ENCODE results near the gene SLC7A10.
"Not testable (repeated sequence)": the region's sequence is repeated elsewhere in the genome, so short reads cannot be mapped to it uniquely, and the experiment has no call there.

The SLC7A10 gene

GRCh38 chr19:33238481-33239149 lies 13.0 kb upstream of the SLC7A10 start:
- DNase-seq (ENCODE audit: low spot score) = no peak

- DNase-seq (ENCODE audit: low spot score) = no peak
Measured at GRCh38 chr19:33236696-33237390, 11.2 kb upstream of the SLC7A10 start.

- no peak for DNase-seq (ENCODE audit: low spot score)
Measured at GRCh38 chr19:33235996-33236350, 10.3 kb upstream of the SLC7A10 start.

GRCh38 chr19:33235269-33235995 lies 9.8 kb upstream of the SLC7A10 start:
- DNase-seq (ENCODE audit: low spot score) = peak; percentile 75

- DNase-seq (ENCODE audit: low spot score) = no peak
Measured at GRCh38 chr19:33234736-33235135, 9.1 kb upstream of the SLC7A10 start.

- no peak for DNase-seq (ENCODE audit: low spot score)
Measured at GRCh38 chr19:33234092-33234491, 8.4 kb upstream of the SLC7A10 start.

- no peak for DNase-seq (ENCODE audit: low spot score)
Measured at GRCh38 chr19:33233056-33233873, 7.6 kb upstream of the SLC7A10 start.

GRCh38 chr19:33232656-33233055 lies 7.0 kb upstream of the SLC7A10 start:
- DNase-seq (ENCODE audit: low spot score) = no peak

GRCh38 chr19:33231511-33231910 lies 5.9 kb upstream of the SLC7A10 start:
- DNase-seq (ENCODE audit: low spot score) = no peak

GRCh38 chr19:33229962-33230361 lies 4.3 kb upstream of the SLC7A10 start:
- DNase-seq (ENCODE audit: low spot score) = no peak

GRCh38 chr19:33227870-33228599 lies 2.4 kb upstream of the SLC7A10 start:
- DNase-seq (ENCODE audit: low spot score) = no peak

GRCh38 chr19:33227242-33227650 lies 1.6 kb upstream of the SLC7A10 start:
- DNase-seq (ENCODE audit: low spot score) = no peak

GRCh38 chr19:33226550-33227241 lies 1.0 kb upstream of the SLC7A10 start:
- no peak for DNase-seq (ENCODE audit: low spot score)

- DNase-seq (ENCODE audit: low spot score) = no peak
Measured at GRCh38 chr19:33224694-33225457, 774 bp downstream of the SLC7A10 start.

- DNase-seq (ENCODE audit: low spot score) = not testable (repeated sequence)
Measured at GRCh38 chr19:33222255-33222654, 3.4 kb downstream of the SLC7A10 start.

GRCh38 chr19:33221638-33222037 lies 4.0 kb downstream of the SLC7A10 start:
- no peak for DNase-seq (ENCODE audit: low spot score)

GRCh38 chr19:33220735-33221134 lies 4.9 kb downstream of the SLC7A10 start:
- DNase-seq (ENCODE audit: low spot score) = no peak

- no peak for DNase-seq (ENCODE audit: low spot score)
Measured at GRCh38 chr19:33220115-33220514, 5.5 kb downstream of the SLC7A10 start.

GRCh38 chr19:33219261-33219815 lies 6.3 kb downstream of the SLC7A10 start:
- no peak for DNase-seq (ENCODE audit: low spot score)

- no peak for DNase-seq (ENCODE audit: low spot score)
Measured at GRCh38 chr19:33217881-33218280, 7.8 kb downstream of the SLC7A10 start.

All from germinal center (tissue), 1 donor.